HepG2 (cell line): ENCODE results near the gene PKNOX2. TPM values are rescaled to one million over a fixed set of nuclear protein-coding genes. Genes with fewer than 3 reads are reported as not detected.

Experiments
- ATAC-seq: fragments of 200-7000 bp; cut with Tn5 transposase; 3 replicates; pipeline ENCODE4 v1.9.1; 2020; ENCODE audit warnings: mild to moderate bottlenecking, moderate library complexity
- BruUV-seq: library from RNA; stranded (reverse); fragments of 400-500 nt; replicated peaks from 2 replicates; lab custom pipeline; 2021; lab: Mats Ljungman, UMichigan
- CTCF ChIA-PET: fragments of 300-600 bp; formaldehyde crosslinking; extraction: SDS; loops from one replicate; lab custom pipeline; 2021; ENCODE audit warnings: low total read pairs, inconsistent platforms, low intra/inter-chr PET ratio; lab: Yijun Ruan, JAX
- POLR2A ChIA-PET: fragments of 350-600 bp; sonication (Branson Sonifier 250); formaldehyde crosslinking; loops from one replicate; lab custom pipeline; 2020; ENCODE audit warnings: antibody characterized with exemption, inconsistent platforms; lab: Yijun Ruan, JAX
- DNase-seq: peaks from one replicate; pipeline ENCODE4 v3.0.0-alpha.2; 2015; ENCODE audit warnings: low spot score
- FAIRE-seq: peaks from 3 replicates; lab custom pipeline; 2011; peaks lifted over from hg19 to GRCh38; lab: Jason Lieb, UNC
- H2AFZ ChIP-seq: one replicate; pipeline ENCODE4 v1.6.1; 2011; ENCODE audit warnings: low read length, inconsistent platforms
- H3K27ac ChIP-seq: fragments of 300-600 bp; 3 replicates; pipeline ENCODE4 v1.8.0; 2011; ENCODE audit warnings: mixed run types, mild to moderate bottlenecking, mixed read lengths, low read length, inconsistent platforms; ENCODE audit not compliant: insufficient read depth; ENCODE audit errors: extremely low read length
- H3K27me3 ChIP-seq, 2 experiments: fragments of 200-600 bp in 1 of 2; 2 replicates in 1 of 2; 3 replicates in 1 of 2; pipeline versions ENCODE4 v1.6.0 to v1.8.0; 2011; ENCODE audit warnings: low read length in 2 of 2, mild to moderate bottlenecking in 2 of 2, moderate library complexity in 2 of 2, inconsistent platforms in 1 of 2; ENCODE audit not compliant: insufficient read depth in 2 of 2, control insufficient read depth in 1 of 2
- H3K36me3 ChIP-seq, 2 experiments: fragments of 200-600 bp in 1 of 2; replicated peaks in 1 of 2; 2 replicates in 1 of 2; 3 replicates in 1 of 2; pipeline versions ENCODE4 v1.5.1 to v1.8.0; 2011; ENCODE audit warnings: low read length in 2 of 2, inconsistent platforms in 1 of 2; ENCODE audit not compliant: insufficient read depth in 2 of 2, control insufficient read depth in 1 of 2
- H3K4me1 ChIP-seq: 2 replicates; pipeline ENCODE4 v1.5.1; 2012; ENCODE audit warnings: low read length, inconsistent platforms; ENCODE audit not compliant: insufficient read depth
- H3K4me2 ChIP-seq: 2 replicates; pipeline ENCODE4 v1.6.0; 2011; ENCODE audit warnings: low read depth, low read length, inconsistent platforms
- H3K4me3 ChIP-seq, 3 experiments: fragments of 200-600 bp in 1 of 3; sonication (generic), shearing (Covaris generic) in 1 of 3; replicated peaks in 1 of 3; 2 replicates each; pipeline ENCODE4 v1.5.1; 2011 to 2016; ENCODE audit warnings: low read length in 3 of 3, inconsistent platforms in 2 of 3, low read depth in 2 of 3, mild to moderate bottlenecking in 2 of 3, control low read depth in 1 of 3, mixed read lengths in 1 of 3; ENCODE audit not compliant: insufficient read depth in 1 of 3
- H3K79me2 ChIP-seq: one replicate; pipeline ENCODE4 v1.6.1; 2011; ENCODE audit warnings: low read length, inconsistent platforms; ENCODE audit not compliant: insufficient read depth
- H3K9ac ChIP-seq: 2 replicates; pipeline ENCODE4 v1.6.0; 2011; ENCODE audit warnings: mild to moderate bottlenecking, low read depth, low read length, inconsistent platforms; ENCODE audit not compliant: insufficient read depth
- H3K9me3 ChIP-seq: 2 replicates; pipeline ENCODE4 v1.5.1; 2012; ENCODE audit warnings: mild to moderate bottlenecking, low read length
- H4K20me1 ChIP-seq: 2 replicates; pipeline ENCODE4 v1.6.0; 2011; ENCODE audit warnings: inconsistent platforms, mild to moderate bottlenecking, low read length, moderate library complexity; ENCODE audit not compliant: insufficient read depth
- CEBPB ChIP-seq: IDR thresholded peaks from 2 replicates; pipeline ENCODE4 v1.6.1; 2011; ENCODE audit warnings: low read depth, low read length, improper control_type of control experiment, borderline replicate concordance
- FIP1L1 ChIP-seq: fragments of 200-400 bp; formaldehyde crosslinking; IDR thresholded peaks from 2 replicates; pipeline ENCODE4 v1.6.1; 2018; ENCODE audit warnings: low read depth, mild to moderate bottlenecking, low read length, moderate library complexity, borderline replicate concordance; ENCODE audit not compliant: insufficient read depth
- HCFC1 ChIP-seq: fragments of 150-350 bp; IDR thresholded peaks from 2 replicates; pipeline ENCODE4 v1.6.1; 2014; ENCODE audit warnings: low read depth, low read length
- POGZ ChIP-seq: sonication (generic); formaldehyde crosslinking; IDR thresholded peaks from 2 replicates; pipeline ENCODE4 v1.4.0; 2020; ENCODE audit warnings: mild to moderate bottlenecking, missing genetic modification reagents
- ZMYM3 ChIP-seq: sonication (generic); formaldehyde crosslinking; IDR thresholded peaks from 2 replicates; pipeline ENCODE4 v1.5.1; 2020; ENCODE audit warnings: mild to moderate bottlenecking, missing genetic modification reagents
- ZNF33B ChIP-seq: sonication (generic); formaldehyde crosslinking; IDR thresholded peaks from 2 replicates; pipeline ENCODE4 v1.5.1; 2020; ENCODE audit warnings: mild to moderate bottlenecking, missing genetic modification reagents
- ZNF543 ChIP-seq: sonication (generic); formaldehyde crosslinking; IDR thresholded peaks from 2 replicates; pipeline ENCODE4 v1.4.0; 2020; ENCODE audit warnings: mild to moderate bottlenecking, missing genetic modification reagents
- WGBS: methylation state at CpG from one replicate; pipeline ENCODE4 v1.1.6; 2017; ENCODE audit warnings: low lambda C conversion rate; 5-methylcytosine and 5-hydroxymethylcytosine counted together
- in situ Hi-C: cut with HindIII; loops from 2 replicates; pipeline ENCODE4 v1.10.0; 2017; ENCODE audit warnings: low pct_unique_long_range_greater_than_20kb; ENCODE audit not compliant: extremely low pct_ligation_motif_present
- intact Hi-C: fragments of 100-400 bp; cut with micrococcal nuclease; formaldehyde crosslinking; loops from one replicate; pipeline ENCODE4 v1.10.0; 2022; ENCODE audit not compliant: unreplicated experiment
- polyA plus RNA-seq, 8 experiments: library from polyadenylated mRNA; depleted of rRNA in 3 of 8; stranded (reverse) in 7 of 8; unstranded in 1 of 8; fragments of >200 nt; fragmentation: Illumina TruSeq in 4 of 8; extraction: Trizol in 4 of 8; gene quantifications; 2 replicates each; pipeline versions ENCODE4 v1.2.1 to v1.2.3, GENCODE V29; 2011 to 2016; ENCODE audit warnings: low read depth in 4 of 8, missing spikeins in 1 of 8, mixed read lengths in 1 of 8; ENCODE audit not compliant: insufficient read depth in 1 of 8
- total RNA-seq, 5 experiments: library from RNA; depleted of rRNA; stranded (reverse); fragments of >200 nt; fragmentation: Illumina TruSeq; extraction: Trizol; gene quantifications; 2 replicates each; pipeline ENCODE4 v1.2.3, GENCODE V29; 2016; ENCODE audit warnings: low read depth in 1 of 5
- TF ChIP-seq, protein P1 (sequence below): sonication (generic); formaldehyde crosslinking; IDR thresholded peaks from 2 replicates; pipeline ENCODE4 v1.4.0; 2020; ENCODE audit warnings: missing genetic modification reagents, borderline replicate concordance
- TF ChIP-seq, protein P2 (sequence below): sonication (generic); formaldehyde crosslinking; IDR thresholded peaks from 2 replicates; pipeline ENCODE4 v1.4.0; 2020; ENCODE audit warnings: missing genetic modification reagents
- TF ChIP-seq, protein P3 (sequence below): sonication (generic); IDR thresholded peaks from 2 replicates; pipeline ENCODE4 v1.6.1; 2016; ENCODE audit warnings: low read depth, borderline replicate concordance

PKNOX2 gene
- total and polyA plus RNA-seq, 2 of the 13 experiments (the other 11 are each of a cell fraction or from before 2014, with no cell fraction given), result not detected

DNA sequence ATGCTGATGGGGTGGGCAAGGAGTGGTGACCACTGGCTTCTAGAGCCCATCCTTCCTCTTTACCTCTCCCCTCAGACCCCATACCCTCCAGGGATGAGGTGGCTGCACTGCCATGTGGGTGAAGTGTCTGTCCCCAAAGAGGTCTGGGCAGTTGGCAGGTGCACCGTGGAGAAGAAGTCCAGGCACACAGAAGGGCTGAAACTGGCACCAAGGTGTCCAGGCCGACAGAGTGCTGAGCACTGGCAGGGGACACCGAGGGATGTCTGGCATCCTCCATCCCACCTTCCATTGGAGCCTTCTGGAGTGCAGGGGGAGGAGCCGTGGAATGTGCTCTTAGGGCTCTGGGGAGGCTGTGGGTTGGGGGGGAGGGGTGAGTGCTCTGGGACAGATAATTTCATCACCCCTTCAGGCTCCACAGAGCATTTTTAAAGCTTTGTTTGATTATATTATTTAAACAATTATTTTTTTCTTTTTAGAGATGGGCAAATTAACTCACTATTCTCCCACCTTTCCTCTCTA, 37.9 kb downstream of the PKNOX2 start:
- no CpG with 5 or more reads among the region's 4 CpGs for WGBS
- H3K4me3 ChIP-seq, result peak overlapping the region; percentile 27 to 45 (median 41); a peak in 4 of 6 replicates
- CTCF ChIA-PET, result no interaction called here
- no peaks in the 10 kb centered on the region for H4K20me1 ChIP-seq
- H3K4me1 ChIP-seq, result peaks cover 47% of the 10 kb centered on the region
- no peak for FAIRE-seq
- H3K9ac ChIP-seq, result peak overlapping the region; percentile 19; the same call in 1 of the 2 replicates
- TF ChIP-seq FIP1L1 (peak; percentile 53; the same call in 1 of the 2 replicates), HCFC1 (no peak), ZNF543 (CRISPR knock-in tag) (no peak)
- TF ChIP-seq, protein P1, sequence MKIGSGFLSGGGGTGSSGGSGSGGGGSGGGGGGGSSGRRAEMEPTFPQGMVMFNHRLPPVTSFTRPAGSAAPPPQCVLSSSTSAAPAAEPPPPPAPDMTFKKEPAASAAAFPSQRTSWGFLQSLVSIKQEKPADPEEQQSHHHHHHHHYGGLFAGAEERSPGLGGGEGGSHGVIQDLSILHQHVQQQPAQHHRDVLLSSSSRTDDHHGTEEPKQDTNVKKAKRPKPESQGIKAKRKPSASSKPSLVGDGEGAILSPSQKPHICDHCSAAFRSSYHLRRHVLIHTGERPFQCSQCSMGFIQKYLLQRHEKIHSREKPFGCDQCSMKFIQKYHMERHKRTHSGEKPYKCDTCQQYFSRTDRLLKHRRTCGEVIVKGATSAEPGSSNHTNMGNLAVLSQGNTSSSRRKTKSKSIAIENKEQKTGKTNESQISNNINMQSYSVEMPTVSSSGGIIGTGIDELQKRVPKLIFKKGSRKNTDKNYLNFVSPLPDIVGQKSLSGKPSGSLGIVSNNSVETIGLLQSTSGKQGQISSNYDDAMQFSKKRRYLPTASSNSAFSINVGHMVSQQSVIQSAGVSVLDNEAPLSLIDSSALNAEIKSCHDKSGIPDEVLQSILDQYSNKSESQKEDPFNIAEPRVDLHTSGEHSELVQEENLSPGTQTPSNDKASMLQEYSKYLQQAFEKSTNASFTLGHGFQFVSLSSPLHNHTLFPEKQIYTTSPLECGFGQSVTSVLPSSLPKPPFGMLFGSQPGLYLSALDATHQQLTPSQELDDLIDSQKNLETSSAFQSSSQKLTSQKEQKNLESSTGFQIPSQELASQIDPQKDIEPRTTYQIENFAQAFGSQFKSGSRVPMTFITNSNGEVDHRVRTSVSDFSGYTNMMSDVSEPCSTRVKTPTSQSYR (CRISPR knock-in tag), result peak; percentile 52; the same call in 1 of the 2 replicates
- TF ChIP-seq, all 625 proteins: peak for 2
- Histone ChIP-seq H3K27me3 (peaks cover 1 to 16% of the 10 kb centered on the region in 2 experiments; a peak in 4 of 5 replicates), H3K9me3 (no peaks in the 10 kb centered on the region), H3K27ac (no peak overlapping the region), H3K36me3 (no peaks in the 10 kb centered on the region), H3K4me2 (peak overlapping the region; percentile 72), H2AFZ (no peak overlapping the region), H3K79me2 (no peaks in the 10 kb centered on the region)
- in situ Hi-C loops (no loop called here), intact Hi-C loops (no loop called here)
- BruUV-seq, result no TSS peak
- ATAC-seq, result peak; percentile 47
- DNase-seq, result no peak
- POLR2A ChIA-PET, result no interaction called here

DNA sequence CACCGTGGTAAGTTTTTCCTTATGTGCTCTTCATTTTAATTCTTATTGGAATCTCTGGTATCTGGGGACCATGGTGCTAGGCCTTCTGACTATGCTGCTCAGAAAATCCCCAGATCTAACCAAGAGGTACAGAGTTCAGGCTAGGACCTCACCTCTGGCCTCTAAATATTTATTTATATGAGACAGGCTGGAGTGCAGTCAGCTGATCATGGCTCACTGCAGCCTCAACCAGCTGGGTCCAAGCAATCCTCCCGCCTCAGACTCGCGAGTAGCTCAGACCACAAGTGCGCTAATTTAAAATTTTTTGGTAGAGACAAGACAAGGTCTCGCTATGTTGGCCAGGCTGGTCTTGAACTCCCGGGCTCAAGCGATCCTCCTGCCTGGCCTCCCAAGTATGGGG, 38.4 kb downstream of the PKNOX2 start:
- H3K9me3 ChIP-seq, result no peaks in the 10 kb centered on the region
- H3K4me3 ChIP-seq, result no peak overlapping the region; a peak in 1 of 6 replicates
- H4K20me1 ChIP-seq, result no peaks in the 10 kb centered on the region
- peaks cover 47% of the 10 kb centered on the region for H3K4me1 ChIP-seq
- ChIA-PET POLR2A (no interaction called here), CTCF (no interaction called here)
- no peak overlapping the region for H2AFZ ChIP-seq
- no peak overlapping the region for H3K27ac ChIP-seq
- intact Hi-C loops, result no loop called here
- H3K36me3 ChIP-seq, result no peaks in the 10 kb centered on the region
- WGBS, result 44% methylated on average over 6 of the region's 8 CpGs
- H3K27me3 ChIP-seq, result peaks cover 1 to 10% of the 10 kb centered on the region in 2 experiments; a peak in 4 of 5 replicates
- BruUV-seq, result no TSS peak
- DNase-seq, result no peak
- no peak for FAIRE-seq
- H3K4me2 ChIP-seq, result peak overlapping the region; percentile 72
- in situ Hi-C loops, result no loop called here
- H3K79me2 ChIP-seq, result no peaks in the 10 kb centered on the region
- H3K9ac ChIP-seq, result no peak overlapping the region
- peak; percentile 36; the same call in 2 of the 3 replicates for ATAC-seq
- TF ChIP-seq CEBPB (no peak), ZMYM3 (CRISPR knock-in tag) (peak; percentile 63; the same call in 1 of the 2 replicates), POGZ (CRISPR knock-in tag) (peak; percentile 35; the same call in 1 of the 2 replicates), ZNF33B (CRISPR knock-in tag) (no peak)
- TF ChIP-seq, protein P2, sequence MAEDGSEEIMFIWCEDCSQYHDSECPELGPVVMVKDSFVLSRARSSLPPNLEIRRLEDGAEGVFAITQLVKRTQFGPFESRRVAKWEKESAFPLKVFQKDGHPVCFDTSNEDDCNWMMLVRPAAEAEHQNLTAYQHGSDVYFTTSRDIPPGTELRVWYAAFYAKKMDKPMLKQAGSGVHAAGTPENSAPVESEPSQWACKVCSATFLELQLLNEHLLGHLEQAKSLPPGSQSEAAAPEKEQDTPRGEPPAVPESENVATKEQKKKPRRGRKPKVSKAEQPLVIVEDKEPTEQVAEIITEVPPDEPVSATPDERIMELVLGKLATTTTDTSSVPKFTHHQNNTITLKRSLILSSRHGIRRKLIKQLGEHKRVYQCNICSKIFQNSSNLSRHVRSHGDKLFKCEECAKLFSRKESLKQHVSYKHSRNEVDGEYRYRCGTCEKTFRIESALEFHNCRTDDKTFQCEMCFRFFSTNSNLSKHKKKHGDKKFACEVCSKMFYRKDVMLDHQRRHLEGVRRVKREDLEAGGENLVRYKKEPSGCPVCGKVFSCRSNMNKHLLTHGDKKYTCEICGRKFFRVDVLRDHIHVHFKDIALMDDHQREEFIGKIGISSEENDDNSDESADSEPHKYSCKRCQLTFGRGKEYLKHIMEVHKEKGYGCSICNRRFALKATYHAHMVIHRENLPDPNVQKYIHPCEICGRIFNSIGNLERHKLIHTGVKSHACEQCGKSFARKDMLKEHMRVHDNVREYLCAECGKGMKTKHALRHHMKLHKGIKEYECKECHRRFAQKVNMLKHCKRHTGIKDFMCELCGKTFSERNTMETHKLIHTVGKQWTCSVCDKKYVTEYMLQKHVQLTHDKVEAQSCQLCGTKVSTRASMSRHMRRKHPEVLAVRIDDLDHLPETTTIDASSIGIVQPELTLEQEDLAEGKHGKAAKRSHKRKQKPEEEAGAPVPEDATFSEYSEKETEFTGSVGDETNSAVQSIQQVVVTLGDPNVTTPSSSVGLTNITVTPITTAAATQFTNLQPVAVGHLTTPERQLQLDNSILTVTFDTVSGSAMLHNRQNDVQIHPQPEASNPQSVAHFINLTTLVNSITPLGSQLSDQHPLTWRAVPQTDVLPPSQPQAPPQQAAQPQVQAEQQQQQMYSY (CRISPR knock-in tag), result no peak
- TF ChIP-seq, protein P3, sequence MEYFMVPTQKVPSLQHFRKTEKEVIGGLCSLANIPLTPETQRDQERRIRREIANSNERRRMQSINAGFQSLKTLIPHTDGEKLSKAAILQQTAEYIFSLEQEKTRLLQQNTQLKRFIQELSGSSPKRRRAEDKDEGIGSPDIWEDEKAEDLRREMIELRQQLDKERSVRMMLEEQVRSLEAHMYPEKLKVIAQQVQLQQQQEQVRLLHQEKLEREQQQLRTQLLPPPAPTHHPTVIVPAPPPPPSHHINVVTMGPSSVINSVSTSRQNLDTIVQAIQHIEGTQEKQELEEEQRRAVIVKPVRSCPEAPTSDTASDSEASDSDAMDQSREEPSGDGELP, result peak; percentile 81
